HEK293T (cell line): ENCODE results near the gene TSPAN9.

Experiments used
- CTCF ChIA-PET: fragments of 350-600 bp; formaldehyde crosslinking; extraction: SDS; loops from one replicate; lab custom pipeline; 2021; ENCODE audit warnings: antibody characterized with exemption, inconsistent platforms; lab: Yijun Ruan, JAX
- POLR2A ChIA-PET: fragments of 350-600 bp; formaldehyde crosslinking; extraction: SDS; loops from one replicate; lab custom pipeline; 2020; ENCODE audit warnings: antibody characterized with exemption, inconsistent platforms; lab: Yijun Ruan, JAX
- DNase-seq: peaks from one replicate; pipeline ENCODE4 v3.0.0; 2012; ENCODE audit warnings: mixed read lengths; ENCODE audit errors: extremely low spot score
- BHLHE40 ChIP-seq: fragments of 450-650 bp; IDR thresholded peaks from 2 replicates; pipeline ENCODE4 v1.6.1; 2016; ENCODE audit warnings: mild to moderate bottlenecking, moderate library complexity, borderline replicate concordance
- FOXM1 ChIP-seq: fragments of 450-650 bp; IDR thresholded peaks from 2 replicates; pipeline ENCODE4 v1.6.1; 2017; ENCODE audit warnings: mild to moderate bottlenecking, borderline replicate concordance
- HDGF ChIP-seq: fragments of 450-650 bp; IDR thresholded peaks from 2 replicates; pipeline ENCODE4 v1.6.1; 2017; ENCODE audit warnings: antibody characterized with exemption, borderline replicate concordance
- LEF1 ChIP-seq: fragments of 450-650 bp; IDR thresholded peaks from 2 replicates; pipeline ENCODE4 v1.6.1; 2017; ENCODE audit warnings: mild to moderate bottlenecking, borderline replicate concordance
- TARDBP ChIP-seq: fragments of 450-650 bp; IDR thresholded peaks from 2 replicates; pipeline ENCODE4 v1.6.1; 2016

Gene TSPAN9

GRCh38 chr12:3335078-3335487, 257.9 kb downstream of the TSPAN9 start:
- DNase-seq = no peak
- ChIA-PET POLR2A (interaction anchor here (0.6 to 0.7 kb wide), 2 partner anchors 99 to 202 kb away, joined by 3 read pairs; no protein-coding TSS in a partner anchor), CTCF (no interaction called here)
- no peak for TF ChIP-seq HDGF
- TF ChIP-seq LEF1 = no peak
- TF ChIP-seq TARDBP = no peak
- no peak for TF ChIP-seq FOXM1
- TF ChIP-seq BHLHE40 = no peak
